ENCODE measurements around the gene DSTYK. TPM values are rescaled to one million over a fixed set of nuclear protein-coding genes. Genes with fewer than 3 reads are reported as not detected.
"Not testable (repeated sequence)": the region's sequence is repeated elsewhere in the genome, so short reads cannot be mapped to it uniquely, and the experiment has no call there.

The DSTYK gene
- total RNA-seq, 1 donor from 2014 or later: 9.6 TPM

DNA sequence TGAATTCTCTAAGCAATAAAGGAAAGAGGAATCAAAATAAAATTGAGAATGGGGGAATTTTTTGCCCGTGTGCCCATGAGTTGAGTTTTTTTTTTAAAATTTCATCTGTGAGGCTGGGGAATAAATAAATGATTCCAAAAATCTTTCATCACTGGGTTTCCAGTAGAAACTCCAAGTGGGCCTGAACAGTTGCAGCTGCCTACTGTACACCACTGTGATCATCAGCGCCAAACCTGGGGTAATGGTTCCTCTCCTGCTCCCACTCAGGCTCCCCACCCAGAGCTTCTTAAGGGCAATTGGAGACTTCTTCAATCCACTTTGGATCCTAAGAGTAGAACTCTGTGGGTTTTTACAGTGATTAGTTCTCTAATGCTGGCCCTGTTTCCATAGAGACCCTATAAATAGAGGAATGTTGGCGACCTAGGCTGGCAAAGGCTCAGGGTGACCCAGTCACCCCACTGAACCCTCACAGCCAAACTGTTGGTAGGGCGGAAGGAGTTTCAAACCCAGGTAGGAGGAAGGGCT is 25.5 kb upstream of the DSTYK start:
- H3K36me3 Mint-ChIP-seq (ENCODE audit: low read depth): no peaks in the 10 kb centered on the region
- no peak overlapping the region for H3K4me3 Mint-ChIP-seq
- no peak overlapping the region for H3K27ac Mint-ChIP-seq
- intact Hi-C loops (cut with micrococcal nuclease): no loop called here
- POLR2A ChIA-PET: interaction anchor here (1.1 kb wide), 1 partner anchor 9 kb away, joined by 4 read pairs; the partner anchor contains the start of gene TMCC2
- TF ChIP-seq, protein P1, sequence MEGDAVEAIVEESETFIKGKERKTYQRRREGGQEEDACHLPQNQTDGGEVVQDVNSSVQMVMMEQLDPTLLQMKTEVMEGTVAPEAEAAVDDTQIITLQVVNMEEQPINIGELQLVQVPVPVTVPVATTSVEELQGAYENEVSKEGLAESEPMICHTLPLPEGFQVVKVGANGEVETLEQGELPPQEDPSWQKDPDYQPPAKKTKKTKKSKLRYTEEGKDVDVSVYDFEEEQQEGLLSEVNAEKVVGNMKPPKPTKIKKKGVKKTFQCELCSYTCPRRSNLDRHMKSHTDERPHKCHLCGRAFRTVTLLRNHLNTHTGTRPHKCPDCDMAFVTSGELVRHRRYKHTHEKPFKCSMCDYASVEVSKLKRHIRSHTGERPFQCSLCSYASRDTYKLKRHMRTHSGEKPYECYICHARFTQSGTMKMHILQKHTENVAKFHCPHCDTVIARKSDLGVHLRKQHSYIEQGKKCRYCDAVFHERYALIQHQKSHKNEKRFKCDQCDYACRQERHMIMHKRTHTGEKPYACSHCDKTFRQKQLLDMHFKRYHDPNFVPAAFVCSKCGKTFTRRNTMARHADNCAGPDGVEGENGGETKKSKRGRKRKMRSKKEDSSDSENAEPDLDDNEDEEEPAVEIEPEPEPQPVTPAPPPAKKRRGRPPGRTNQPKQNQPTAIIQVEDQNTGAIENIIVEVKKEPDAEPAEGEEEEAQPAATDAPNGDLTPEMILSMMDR (IDR thresholded peaks at IDR 0.05): no peak
- peaks cover 4% of the 10 kb centered on the region for H3K27me3 Mint-ChIP-seq
- CTCF ChIA-PET: no interaction called here
- DNase-seq (peak; percentile 2), ATAC-seq (ENCODE audit: low read depth) (no peak)
- no peaks in the 10 kb centered on the region for H3K9me3 Mint-ChIP-seq
- peaks cover 20% of the 10 kb centered on the region for H3K4me1 Mint-ChIP-seq

DNA sequence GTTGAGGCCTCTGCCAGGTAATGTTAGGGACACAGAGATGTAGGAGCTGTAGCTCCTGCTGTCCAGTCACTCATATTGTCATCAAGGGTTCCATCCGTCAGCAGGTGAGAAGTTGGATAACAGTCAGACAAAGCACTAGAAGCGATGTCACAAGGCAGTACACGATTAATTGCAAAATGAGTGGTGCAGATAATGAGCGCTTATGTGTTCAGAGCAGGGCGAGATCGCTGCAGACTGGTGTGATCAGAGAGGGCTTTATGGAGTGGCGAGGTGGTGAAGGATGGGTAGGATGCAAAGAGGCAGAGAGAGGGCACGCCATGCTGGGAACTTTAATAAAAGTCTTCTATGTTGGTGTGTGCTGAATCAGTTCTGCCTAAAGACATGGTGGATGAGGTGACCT is 25.0 kb upstream of the DSTYK start:
- peak; percentile 0 for DNase-seq
- TF ChIP-seq, protein P1 (IDR thresholded peaks at IDR 0.05): no peak

DNA sequence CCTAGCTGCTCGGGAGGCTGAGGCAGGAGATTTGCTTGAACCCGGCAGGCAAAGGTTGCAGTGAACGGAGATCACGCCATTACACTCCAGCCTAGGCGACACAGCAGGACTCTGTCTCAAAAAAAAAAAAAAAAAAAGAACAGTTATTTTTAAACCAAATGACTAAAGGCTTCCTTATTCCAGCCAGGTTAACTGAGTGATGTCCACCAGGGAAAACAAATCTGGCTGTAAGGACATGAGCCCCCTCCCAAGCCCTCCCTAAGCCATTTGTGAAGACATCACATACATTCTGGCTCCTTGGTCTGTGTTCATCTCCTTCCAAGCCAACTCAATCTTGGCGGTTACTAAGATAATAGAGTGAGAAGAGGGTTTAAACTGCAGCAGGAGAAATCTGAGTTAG is 24.4 kb upstream of the DSTYK start:
- Mint-ChIP-seq H3K36me3 (ENCODE audit: low read depth) (no peaks in the 10 kb centered on the region), H3K27ac (no peak overlapping the region), H3K9me3 (no peaks in the 10 kb centered on the region), H3K4me1 (peaks cover 20% of the 10 kb centered on the region), H3K4me3 (no peak overlapping the region), H3K27me3 (peaks cover 4% of the 10 kb centered on the region)
- CTCF ChIA-PET: interaction anchor here (0.9 kb wide), 1 partner anchor 175 kb away, joined by 3 read pairs; no protein-coding TSS in a partner anchor
- intact Hi-C loops (cut with micrococcal nuclease): no loop called here
- ATAC-seq (ENCODE audit: low read depth) (no peak), DNase-seq (peak; percentile 3)
- TF ChIP-seq, protein P1 (IDR thresholded peaks at IDR 0.05): no peak
- POLR2A ChIA-PET: no interaction called here

More for the DNA sequence above, 25.0 kb upstream of the DSTYK start:
- peaks cover 20% of the 10 kb centered on the region for H3K4me1 Mint-ChIP-seq
- intact Hi-C loops (cut with micrococcal nuclease): no loop called here
- H3K27ac Mint-ChIP-seq: no peak overlapping the region
- no peaks in the 10 kb centered on the region for H3K36me3 Mint-ChIP-seq (ENCODE audit: low read depth)
- H3K4me3 Mint-ChIP-seq: no peak overlapping the region
- ChIA-PET POLR2A (interaction anchor here (1.1 kb wide), 1 partner anchor 9 kb away, joined by 4 read pairs; the partner anchor contains the start of gene TMCC2), CTCF (no interaction called here)
- H3K27me3 Mint-ChIP-seq: peaks cover 4% of the 10 kb centered on the region
- no peaks in the 10 kb centered on the region for H3K9me3 Mint-ChIP-seq
- no peak for ATAC-seq (ENCODE audit: low read depth)

DNA sequence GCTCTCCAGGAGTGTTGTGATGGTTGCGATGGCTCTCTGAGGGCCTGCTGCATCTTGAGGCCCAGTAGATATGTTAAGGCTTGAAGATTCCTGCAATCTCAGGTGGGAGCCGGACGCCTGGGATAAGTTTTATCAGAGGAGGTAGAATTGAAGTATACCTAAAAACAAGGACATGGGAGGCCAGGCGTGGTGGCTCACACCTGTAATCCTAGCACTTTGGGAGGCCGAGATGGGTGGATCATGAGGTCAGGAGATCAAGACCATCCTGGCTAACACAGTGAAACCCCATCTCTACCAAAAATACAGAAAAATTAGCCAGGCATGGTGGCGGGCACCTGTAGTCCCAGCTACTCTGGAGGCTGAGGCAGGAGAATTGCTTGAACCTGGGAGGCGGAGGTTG is 22.5 kb upstream of the DSTYK start:
- intact Hi-C loops (cut with micrococcal nuclease): not testable (repeated sequence)

DNA sequence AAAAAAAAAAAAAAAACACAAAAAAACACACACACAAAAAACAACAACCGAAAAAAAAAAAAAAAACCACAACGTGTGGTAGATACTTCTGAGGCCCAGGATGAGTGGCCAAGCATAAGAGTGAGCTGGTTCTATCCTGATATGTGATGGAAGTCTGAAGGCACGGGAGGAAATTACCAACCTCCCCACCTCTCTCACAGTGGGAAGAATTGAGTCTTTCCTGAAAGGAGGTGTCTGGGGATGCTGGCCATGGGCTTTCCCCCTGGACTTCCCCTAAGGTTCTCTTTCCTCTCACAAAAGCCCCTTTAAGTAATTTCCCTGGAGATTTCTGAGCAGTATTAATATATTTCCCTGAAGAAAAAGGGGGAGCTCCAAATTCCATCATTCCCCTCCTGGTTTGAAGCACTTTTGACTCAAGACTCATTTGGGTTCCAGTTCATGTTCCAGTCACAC is 21.5 kb upstream of the DSTYK start:
- Mint-ChIP-seq H3K36me3 (ENCODE audit: low read depth) (no peaks in the 10 kb centered on the region), H3K4me3 (no peak overlapping the region), H3K27me3 (no peaks in the 10 kb centered on the region), H3K9me3 (no peaks in the 10 kb centered on the region), H3K4me1 (peaks cover 34% of the 10 kb centered on the region), H3K27ac (no peak overlapping the region)
- TF ChIP-seq, protein P1 (IDR thresholded peaks at IDR 0.05): no peak
- ChIA-PET POLR2A (no interaction called here), CTCF (no interaction called here)
- DNase-seq (no peak), ATAC-seq (ENCODE audit: low read depth) (no peak)
- intact Hi-C loops (cut with micrococcal nuclease): no loop called here

More for the DNA sequence above, 22.5 kb upstream of the DSTYK start:
- POLR2A ChIA-PET; H3K9me3 Mint-ChIP-seq; DNase-seq; CTCF ChIA-PET; H3K36me3 Mint-ChIP-seq (ENCODE audit: low read depth); H3K4me3 Mint-ChIP-seq; H3K27me3 Mint-ChIP-seq; ATAC-seq (ENCODE audit: low read depth); H3K27ac Mint-ChIP-seq: not testable (repeated sequence)
- peaks cover 32% of the 10 kb centered on the region for H3K4me1 Mint-ChIP-seq
